Caco-2 (cell line): Measurements from ENCODE around the gene SRRT. TPM values are rescaled to one million over a fixed set of nuclear protein-coding genes. Genes with fewer than 3 reads are reported as not detected.

Experiments used
- BruUV-seq: library from RNA; stranded (reverse); fragments of 400-500 nt; replicated peaks from 2 replicates; lab custom pipeline; 2021; lab: Mats Ljungman, UMichigan
- CTCF ChIA-PET: fragments of 300-600 bp; sonication (Branson Sonifier 250); formaldehyde crosslinking; loops from one replicate; lab custom pipeline; 2022; ENCODE audit warnings: antibody characterized with exemption; lab: Charles Lee
- POLR2A ChIA-PET: fragments of 300-600 bp; sonication (Branson Sonifier 250); formaldehyde crosslinking; loops from one replicate; lab custom pipeline; 2022; ENCODE audit warnings: antibody characterized with exemption; lab: Charles Lee
- DNase-seq, 2 experiments: peaks; one replicate each; pipeline versions ENCODE4 v3.0.0 to v3.0.0-alpha.2; 2020 to 2022
- H3K27me3 ChIP-seq: replicated peaks from 2 replicates; pipeline ENCODE4 v1.6.0; 2011; ENCODE audit warnings: low read length; ENCODE audit not compliant: control insufficient read depth, insufficient read depth
- H3K36me3 ChIP-seq: 2 replicates; pipeline ENCODE4 v1.5.1; 2011; ENCODE audit warnings: low read length; ENCODE audit not compliant: control insufficient read depth, insufficient read depth
- H3K4me1 ChIP-seq: fragments of 250-450 bp; sonication (Bioruptor Pico); 2 replicates; pipeline ENCODE4 v1.5.1; 2020; ENCODE audit warnings: mild to moderate bottlenecking
- H3K4me3 ChIP-seq: 2 replicates; pipeline ENCODE4 v1.5.1; 2011; ENCODE audit warnings: low read depth, mild to moderate bottlenecking, control low read depth, low read length
- H3K9me3 ChIP-seq: fragments of 250-450 bp; sonication (Bioruptor Pico); 2 replicates; pipeline ENCODE4 v1.5.1; 2020; ENCODE audit warnings: mild to moderate bottlenecking, moderate library complexity
- H3K27ac Mint-ChIP-seq: one replicate; pipeline ENCODE4 v1.8.0; 2022; ENCODE audit warnings: mixed read lengths; ENCODE audit not compliant: unreplicated experiment
- H3K27me3 Mint-ChIP-seq: one replicate; pipeline ENCODE4 v1.8.0; 2022; ENCODE audit warnings: mixed read lengths; ENCODE audit not compliant: insufficient read depth, unreplicated experiment
- H3K36me3 Mint-ChIP-seq: one replicate; pipeline ENCODE4 v1.8.0; 2022; ENCODE audit warnings: mild to moderate bottlenecking, mixed read lengths; ENCODE audit not compliant: insufficient read depth, unreplicated experiment
- H3K4me1 Mint-ChIP-seq: one replicate; pipeline ENCODE4 v1.8.0; 2022; ENCODE audit warnings: low read depth, mixed read lengths; ENCODE audit not compliant: unreplicated experiment
- H3K4me3 Mint-ChIP-seq: one replicate; pipeline ENCODE4 v1.8.0; 2022; ENCODE audit warnings: mild to moderate bottlenecking, moderate library complexity, mixed read lengths; ENCODE audit not compliant: unreplicated experiment
- H3K9me3 Mint-ChIP-seq: one replicate; pipeline ENCODE4 v1.8.0; 2022; ENCODE audit warnings: mixed read lengths; ENCODE audit not compliant: unreplicated experiment
- CTCF ChIP-seq, 2 experiments: fragments of 200-600 bp in 1 of 2; IDR thresholded peaks; 1 replicate in 1 of 2; 2 replicates in 1 of 2; pipeline versions ENCODE4 v1.5.1 to v1.8.0; 2011 to 2022; ENCODE audit warnings: antibody characterized with exemption in 1 of 2, control low read depth in 1 of 2, inconsistent platforms in 1 of 2, low read depth in 1 of 2, low read length in 1 of 2, mild to moderate bottlenecking in 1 of 2, moderate library complexity in 1 of 2; ENCODE audit not compliant: insufficient read depth in 1 of 2, severe bottlenecking in 1 of 2, unreplicated experiment in 1 of 2
- intact Hi-C: fragments of 100-400 bp; cut with micrococcal nuclease; formaldehyde crosslinking; loops from one replicate; pipeline ENCODE4 v1.10.0; 2022; ENCODE audit not compliant: unreplicated experiment
- total RNA-seq: library from RNA; stranded (reverse); gene quantifications from 2 replicates; pipeline ENCODE4 v1.2.3, GENCODE V29; 2022

Gene SRRT
- total RNA-seq, 1 experiment from 2014 or later: 211 TPM

- no TSS peak for BruUV-seq
- H3K36me3 ChIP-seq: peaks cover 5% of the 10 kb centered on the region
- intact Hi-C loops: no loop called here
- no peak overlapping the region for H3K4me3 Mint-ChIP-seq
- no peaks in the 10 kb centered on the region for H3K9me3 ChIP-seq
- no peak overlapping the region for H3K27ac Mint-ChIP-seq
- H3K4me1 Mint-ChIP-seq: peaks cover 17% of the 10 kb centered on the region
- no peak overlapping the region for H3K4me3 ChIP-seq
- POLR2A ChIA-PET: no interaction called here
- H3K4me1 ChIP-seq: peaks cover 11% of the 10 kb centered on the region
- DNase-seq: no peak
- TF ChIP-seq CTCF (IDR thresholded peaks at IDR 0.05; ENCODE audit: insufficient read depth in 1 of 2, low read depth in 1 of 2, low read length in 1 of 2, severe bottlenecking in 1 of 2, unreplicated experiment in 1 of 2): no peak
- CTCF ChIA-PET: no interaction called here
- no peaks in the 10 kb centered on the region for H3K27me3 Mint-ChIP-seq
- no peaks in the 10 kb centered on the region for H3K27me3 ChIP-seq
- H3K36me3 Mint-ChIP-seq: peaks cover 67% of the 10 kb centered on the region
- no peaks in the 10 kb centered on the region for H3K9me3 Mint-ChIP-seq
These were observed 13.9 kb upstream of the SRRT start for GRCh38 chr7:100860702-100861615.

- DNase-seq: no peak
- ChIA-PET CTCF (interaction anchor here (0.6 kb wide), 2 partner anchors 14 to 72 kb away, joined by 3 read pairs; no protein-coding TSS in a partner anchor), POLR2A (interaction anchor here (0.9 kb wide), 1 partner anchor 17 kb away, joined by 7 read pairs; no protein-coding TSS in a partner anchor)
- Histone ChIP-seq H3K27me3 (no peaks in the 10 kb centered on the region), H3K9me3 (no peaks in the 10 kb centered on the region), H3K4me3 (no peak overlapping the region), H3K4me1 (peaks cover 11% of the 10 kb centered on the region), H3K36me3 (peaks cover 5% of the 10 kb centered on the region)
- Mint-ChIP-seq H3K9me3 (no peaks in the 10 kb centered on the region), H3K4me3 (no peak overlapping the region), H3K36me3 (peaks cover 61% of the 10 kb centered on the region), H3K4me1 (peaks cover 15% of the 10 kb centered on the region), H3K27me3 (no peaks in the 10 kb centered on the region), H3K27ac (no peak overlapping the region)
- intact Hi-C loops: no loop called here
- TF ChIP-seq CTCF (IDR thresholded peaks at IDR 0.05; ENCODE audit: insufficient read depth in 1 of 2, low read depth in 1 of 2, low read length in 1 of 2, severe bottlenecking in 1 of 2, unreplicated experiment in 1 of 2): no peak
- BruUV-seq: no TSS peak
These were observed 13.3 kb upstream of the SRRT start for GRCh38 chr7:100861616-100861985.

- POLR2A ChIA-PET: no interaction called here
- BruUV-seq: no TSS peak
These were observed 11.4 kb upstream of the SRRT start for GRCh38 chr7:100863406-100863950.

More at GRCh38 chr7:100863406-100863950, 11.4 kb upstream of the SRRT start:
- Histone ChIP-seq H3K27me3 (no peaks in the 10 kb centered on the region), H3K4me3 (no peak overlapping the region), H3K4me1 (peaks cover 10% of the 10 kb centered on the region), H3K36me3 (peaks cover 5% of the 10 kb centered on the region), H3K9me3 (no peaks in the 10 kb centered on the region)
- DNase-seq: no peak
- Mint-ChIP-seq H3K27me3 (no peaks in the 10 kb centered on the region), H3K36me3 (peaks cover 67% of the 10 kb centered on the region), H3K27ac (no peak overlapping the region), H3K4me3 (no peak overlapping the region), H3K9me3 (no peaks in the 10 kb centered on the region), H3K4me1 (peaks cover 7% of the 10 kb centered on the region)
- TF ChIP-seq CTCF (IDR thresholded peaks at IDR 0.05; ENCODE audit: insufficient read depth in 1 of 2, low read depth in 1 of 2, low read length in 1 of 2, severe bottlenecking in 1 of 2, unreplicated experiment in 1 of 2): no peak
- intact Hi-C loops: no loop called here
- CTCF ChIA-PET: no interaction called here
